A549 treated with RU486 at 1 μM for 4 hours (cell line): Measurements from ENCODE around the gene NUDT16. TPM values are rescaled to one million over a fixed set of nuclear protein-coding genes. Genes with fewer than 3 reads are reported as not detected.

Source experiments
- total RNA-seq: library from RNA; stranded (reverse); fragments of 200-300 nt; extraction: Qiagen RNA extraction; gene quantifications from 5 replicates; pipeline ENCODE4 v1.2.3, GENCODE V29; 2022; ENCODE audit warnings: low read depth

NUDT16 gene
- total RNA-seq: 5.2 to 6.5 TPM (median 6.0 TPM) in 5 replicates

GRCh38 chr3:131381445-131382291 is at the start of gene NUDT16:
TSS of gene NUDT16 (plus strand) at chr3:131381774. CDS start at chr3:131381805, 31 bp downstream.

Other genes with a start within 250 kb of the NUDT16 start
- 82.9 to 109 TPM (median 94.0 TPM) in 5 replicates for gene MRPL3, start 121.2 kb downstream of the NUDT16 start, total RNA-seq